Cardiac muscle cell (in vitro differentiated cells and primary cell): ENCODE data around the gene PAGE2B. TPM values are rescaled to one million over a fixed set of nuclear protein-coding genes. Genes with fewer than 3 reads are reported as not detected.
"Not testable (repeated sequence)": the region's sequence is repeated elsewhere in the genome, so short reads cannot be mapped to it uniquely, and the experiment has no call there.

Source experiments
- DNase-seq, 2 donors: peaks; one replicate each; pipeline versions ENCODE4 v3.0.0 to v3.0.0-alpha.2; 2010 to 2017; ENCODE audit warnings: low read depth in 1 of 2, low spot score in 1 of 2
- H3K27ac ChIP-seq: fragments of 200-600 bp; sonication (generic); 2 replicates; pipeline ENCODE4 v1.5.1; 2016
- H3K27me3 ChIP-seq: fragments of 200-600 bp; sonication (generic); 2 replicates; pipeline ENCODE4 v1.6.0; 2016; ENCODE audit warnings: control low read depth
- H3K36me3 ChIP-seq: fragments of 200-600 bp; sonication (generic); 2 replicates; pipeline ENCODE4 v1.5.1; 2016; ENCODE audit warnings: control low read depth
- H3K4me1 ChIP-seq: fragments of 200-600 bp; sonication (generic); 2 replicates; pipeline ENCODE4 v1.8.1; 2017; ENCODE audit warnings: low read depth, mild to moderate bottlenecking, mixed run types
- H3K4me3 ChIP-seq: fragments of 200-600 bp; sonication (generic); 2 replicates; pipeline ENCODE4 v1.5.1; 2016; ENCODE audit warnings: mild to moderate bottlenecking
- H3K9me3 ChIP-seq: fragments of 200-600 bp; sonication (generic); 2 replicates; pipeline ENCODE4 v1.5.1; 2017; ENCODE audit warnings: low read depth, mild to moderate bottlenecking, control low read depth
- polyA plus RNA-seq: library from polyadenylated mRNA; unstranded; fragments of >200 nt; fragmentation: Nextera tagmentation; extraction: Ambion mirVana; gene quantifications from 2 replicates; pipeline ENCODE4 v1.2.1, GENCODE V29; 2016
- total RNA-seq: library from RNA; depleted of rRNA; stranded (reverse); fragments of >200 nt; gene quantifications from 2 replicates; pipeline ENCODE4 v1.2.3, GENCODE V29; 2016
- TF ChIP-seq, protein P1 (sequence below): IDR thresholded peaks from 2 replicates; pipeline ENCODE4 v1.5.1; 2012; ENCODE audit warnings: low read depth, mild to moderate bottlenecking, low read length

PAGE2B gene
- total and polyA plus RNA-seq, 2 experiments from 2014 or later = 0.62 TPM; not detected in 1

DNA sequence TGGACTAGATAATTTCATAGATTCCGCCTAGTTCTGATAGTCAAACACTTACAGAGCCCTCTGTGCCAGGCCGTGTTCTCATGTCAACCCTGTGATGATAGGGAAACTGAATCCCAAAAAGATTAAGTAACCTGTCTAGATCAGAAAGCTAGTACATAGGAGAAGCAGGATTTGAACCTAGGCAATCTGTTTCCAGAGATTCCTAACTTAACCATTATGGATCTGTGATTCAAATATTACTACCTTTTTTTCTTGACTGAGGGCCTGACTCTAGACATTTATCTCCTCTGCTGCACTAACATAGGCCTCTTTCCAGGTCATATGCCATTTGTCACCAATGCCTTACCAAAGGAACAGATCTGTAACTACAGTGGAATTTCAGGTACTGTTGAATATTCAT is 45.5 kb upstream of the PAGE2B start:
- H3K9me3 ChIP-seq = no peaks in the 10 kb centered on the region
- no peak for DNase-seq
- H3K36me3 ChIP-seq = no peaks in the 10 kb centered on the region
- no peak overlapping the region for H3K4me3 ChIP-seq
- no peaks in the 10 kb centered on the region for H3K27me3 ChIP-seq
- TF ChIP-seq, protein P1, sequence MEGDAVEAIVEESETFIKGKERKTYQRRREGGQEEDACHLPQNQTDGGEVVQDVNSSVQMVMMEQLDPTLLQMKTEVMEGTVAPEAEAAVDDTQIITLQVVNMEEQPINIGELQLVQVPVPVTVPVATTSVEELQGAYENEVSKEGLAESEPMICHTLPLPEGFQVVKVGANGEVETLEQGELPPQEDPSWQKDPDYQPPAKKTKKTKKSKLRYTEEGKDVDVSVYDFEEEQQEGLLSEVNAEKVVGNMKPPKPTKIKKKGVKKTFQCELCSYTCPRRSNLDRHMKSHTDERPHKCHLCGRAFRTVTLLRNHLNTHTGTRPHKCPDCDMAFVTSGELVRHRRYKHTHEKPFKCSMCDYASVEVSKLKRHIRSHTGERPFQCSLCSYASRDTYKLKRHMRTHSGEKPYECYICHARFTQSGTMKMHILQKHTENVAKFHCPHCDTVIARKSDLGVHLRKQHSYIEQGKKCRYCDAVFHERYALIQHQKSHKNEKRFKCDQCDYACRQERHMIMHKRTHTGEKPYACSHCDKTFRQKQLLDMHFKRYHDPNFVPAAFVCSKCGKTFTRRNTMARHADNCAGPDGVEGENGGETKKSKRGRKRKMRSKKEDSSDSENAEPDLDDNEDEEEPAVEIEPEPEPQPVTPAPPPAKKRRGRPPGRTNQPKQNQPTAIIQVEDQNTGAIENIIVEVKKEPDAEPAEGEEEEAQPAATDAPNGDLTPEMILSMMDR = no peak
- H3K27ac ChIP-seq = peak overlapping the region; percentile 45
- no peaks in the 10 kb centered on the region for H3K4me1 ChIP-seq

DNA sequence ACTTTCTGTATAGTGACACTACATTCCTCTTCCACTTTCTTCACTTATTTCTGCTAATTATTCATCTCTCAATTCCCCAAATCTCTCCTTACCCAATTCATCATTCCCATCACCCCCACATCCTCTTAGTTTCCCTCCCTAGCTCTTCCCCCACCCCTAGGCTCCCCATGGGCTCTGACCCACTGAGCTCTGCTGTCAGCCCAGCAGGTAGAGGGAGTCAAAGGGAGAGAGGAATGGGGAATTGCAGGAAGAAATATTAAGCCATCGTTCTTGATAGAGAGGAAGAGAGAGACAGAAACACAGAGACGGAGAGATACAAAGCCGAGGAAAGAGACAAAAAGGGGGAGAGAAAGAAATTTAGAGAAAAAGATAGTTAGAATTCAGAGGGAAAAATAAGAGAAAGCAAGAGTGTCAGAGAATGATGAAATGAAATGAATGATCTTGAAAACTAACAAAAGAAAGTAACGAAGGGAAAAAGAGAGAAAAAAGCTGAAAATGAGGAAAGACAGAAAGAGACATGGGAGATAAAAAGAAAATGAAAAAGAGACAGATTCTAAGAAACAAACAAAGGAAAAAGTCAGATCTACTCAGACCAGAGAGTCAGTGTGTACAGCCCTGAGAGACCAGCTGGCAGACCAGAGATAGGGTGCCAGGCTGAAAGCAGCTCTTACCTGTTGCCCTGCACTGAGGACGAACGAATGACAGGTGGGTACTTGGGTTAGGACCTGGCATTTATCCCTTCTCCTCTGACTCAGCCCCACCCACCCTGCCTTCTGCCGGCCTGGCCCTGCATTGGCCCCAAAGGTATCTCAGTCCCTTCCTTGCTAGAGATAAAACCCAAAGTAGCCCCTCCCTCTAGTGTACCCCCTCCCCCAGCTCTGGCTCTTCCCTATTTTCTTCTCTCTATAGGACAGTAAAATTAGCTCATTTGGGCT is 44.3 kb upstream of the PAGE2B start, which contains the start of gene ALAS2:
TSS of gene ALAS2 (minus strand) at position 707 of the 935 bp plus-strand sequence. CDS start 4,977 bp downstream, outside the sequence.
- Histone ChIP-seq H3K27ac (peak within 1 kb of the TSS; percentile 45), H3K9me3 (no peaks in the 10 kb centered on the region), H3K4me1 (no peaks in the 10 kb centered on the region), H3K36me3 (no peaks in the 10 kb centered on the region), H3K4me3 (no peak within 1 kb of the TSS), H3K27me3 (no peaks in the 10 kb centered on the region)
- no peak for DNase-seq
- TF ChIP-seq, protein P1 = no peak

DNA sequence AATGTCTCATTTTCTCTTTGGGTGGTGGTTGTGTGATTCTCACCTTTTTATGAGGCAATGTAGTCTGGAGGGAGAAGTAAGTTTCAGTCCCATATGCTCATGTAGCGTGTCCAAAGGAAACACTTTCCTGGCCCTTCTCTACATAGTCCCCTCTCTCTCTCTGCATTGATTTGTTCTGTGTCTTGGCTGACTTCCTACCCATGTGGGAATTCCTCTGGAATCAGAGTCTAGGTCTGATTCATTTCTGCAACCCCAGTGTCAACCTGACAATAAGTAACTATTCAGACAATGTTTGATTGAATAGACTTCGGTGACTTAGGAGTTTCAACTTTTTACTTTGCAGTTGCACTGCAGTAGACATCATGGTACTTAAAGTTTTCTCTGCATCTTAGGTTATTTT is 41.4 kb upstream of the PAGE2B start:
- no peak overlapping the region for H3K27ac ChIP-seq
- TF ChIP-seq, protein P1 = no peak
- no peaks in the 10 kb centered on the region for H3K4me1 ChIP-seq
- DNase-seq = no peak
- peaks cover 3% of the 10 kb centered on the region for H3K9me3 ChIP-seq
- no peaks in the 10 kb centered on the region for H3K36me3 ChIP-seq
- H3K4me3 ChIP-seq = no peak overlapping the region
- no peaks in the 10 kb centered on the region for H3K27me3 ChIP-seq

GRCh38 chrX:55039471-55039870 is 35.4 kb upstream of the PAGE2B start:
- no peaks in the 10 kb centered on the region for H3K4me1 ChIP-seq
- TF ChIP-seq, protein P1 = no peak
- H3K27ac ChIP-seq = no peak overlapping the region
- H3K36me3 ChIP-seq = no peaks in the 10 kb centered on the region
- DNase-seq = no peak
- H3K9me3 ChIP-seq = peaks cover 3% of the 10 kb centered on the region
- H3K4me3 ChIP-seq = no peak overlapping the region
- no peaks in the 10 kb centered on the region for H3K27me3 ChIP-seq

- no peaks in the 10 kb centered on the region for H3K4me1 ChIP-seq
- H3K27me3 ChIP-seq = no peaks in the 10 kb centered on the region
- DNase-seq = no peak
- no peak overlapping the region for H3K4me3 ChIP-seq
- no peaks in the 10 kb centered on the region for H3K36me3 ChIP-seq
- peaks cover 3% of the 10 kb centered on the region for H3K9me3 ChIP-seq
- no peak overlapping the region for H3K27ac ChIP-seq
- TF ChIP-seq, protein P1 = no peak
These were observed 33.3 kb upstream of the PAGE2B start for GRCh38 chrX:55041514-55041913.

DNA sequence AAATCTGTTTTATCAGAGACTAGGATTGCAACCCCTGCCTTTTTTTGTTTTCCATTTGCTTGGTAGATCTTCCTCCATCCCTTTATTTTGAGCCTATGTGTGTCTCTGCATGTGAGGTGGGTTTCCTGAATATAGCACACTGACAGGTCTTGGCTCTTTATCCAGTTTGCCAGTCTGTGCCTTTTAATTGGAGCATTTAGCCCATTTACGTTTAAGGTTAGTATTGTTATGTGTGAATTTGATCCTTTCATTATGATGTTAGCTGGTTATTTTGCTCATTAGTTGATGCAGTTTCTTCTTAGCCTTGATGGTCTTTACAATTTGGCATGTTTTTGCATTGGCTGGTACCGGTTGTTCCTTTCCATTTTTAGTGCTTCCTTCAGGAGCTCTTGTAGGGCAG is 24.2 kb upstream of the PAGE2B start:
- not testable (repeated sequence) for H3K36me3 ChIP-seq, H3K27ac ChIP-seq, H3K9me3 ChIP-seq, DNase-seq, H3K4me3 ChIP-seq, H3K4me1 ChIP-seq, H3K27me3 ChIP-seq
